ENCODE data around the gene PRDM2.

The PRDM2 gene

GRCh38 chr1:13865851-13866250 is 165.9 kb downstream of the PRDM2 start:
- DNase-seq, result no peak

- DNase-seq, result no peak
These were observed 167.6 kb downstream of the PRDM2 start for GRCh38 chr1:13867603-13868002.

- peak; percentile 45 for DNase-seq
These were observed 169.3 kb downstream of the PRDM2 start for GRCh38 chr1:13869172-13869797.

- DNase-seq, result no peak
These were observed 171.4 kb downstream of the PRDM2 start for GRCh38 chr1:13871413-13871812.

- no peak for DNase-seq
These were observed 171.9 kb downstream of the PRDM2 start for GRCh38 chr1:13871886-13872285.

GRCh38 chr1:13873032-13873431 is 173.0 kb downstream of the PRDM2 start:
- DNase-seq, result no peak

All from hematopoietic multipotent progenitor cell treated with erythropoietin and hydrocortisone succinate and interleukin-3 and kit ligand, for 8 days (in vitro differentiated cells).